ENCODE measurements around the gene SBK1.
"Not testable (repeated sequence)": the region's sequence is repeated elsewhere in the genome, so short reads cannot be mapped to it uniquely, and the experiment has no call there.

Gene SBK1

DNA sequence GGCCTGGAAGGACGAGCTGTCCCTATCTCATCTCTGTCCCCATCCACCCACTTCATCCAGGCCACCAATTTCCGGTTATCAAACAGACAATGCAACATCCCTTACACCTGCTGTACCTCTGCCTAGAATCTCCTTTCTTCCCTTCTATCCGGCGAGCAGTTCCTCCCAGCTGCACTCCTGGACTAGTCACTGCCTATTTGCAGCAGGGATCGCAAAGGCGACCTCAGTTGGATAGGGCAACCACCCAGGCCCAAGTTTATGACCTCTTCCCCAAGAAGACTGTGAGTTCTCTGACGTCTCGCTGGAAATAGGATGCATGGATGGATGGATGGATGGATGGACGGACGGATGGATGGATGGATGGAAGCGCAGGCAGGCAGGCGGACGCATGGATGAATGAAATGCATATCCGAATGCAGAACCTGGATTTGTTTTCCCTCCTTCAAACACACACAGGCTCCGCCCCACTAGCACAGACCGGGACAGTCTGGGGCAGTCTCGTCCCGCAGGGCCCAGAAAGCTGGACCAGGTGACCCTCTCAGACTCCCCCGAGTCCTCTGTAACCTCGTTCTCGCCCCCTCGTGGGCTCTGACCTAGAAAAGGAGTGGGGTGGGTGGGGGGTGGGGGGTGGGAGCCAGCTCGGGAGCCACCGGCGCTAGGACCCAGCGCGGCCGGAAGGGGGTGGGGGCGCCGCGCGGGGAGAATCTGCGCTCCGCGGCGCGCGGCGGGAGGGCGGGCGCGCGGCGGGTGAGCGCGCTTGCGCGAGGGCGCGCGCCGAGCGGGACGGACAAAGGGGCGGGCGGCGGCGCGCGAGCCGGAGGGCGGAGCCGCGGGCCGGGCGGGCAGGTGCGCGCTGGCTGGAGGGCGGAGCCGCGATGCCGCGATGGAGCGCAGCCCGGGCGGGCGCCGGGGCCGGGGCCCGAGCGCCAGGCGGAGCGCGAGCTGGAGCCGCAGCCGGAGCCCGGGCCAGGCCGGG is at the start of gene SBK1:
SBK1 (plus strand) TSS at position 875 of the 976 bp plus-strand sequence. CDS start 24,867 bp downstream, outside the sequence.
- DNase-seq = peak; percentile 87

GRCh38 chr16:28249483-28249882 is 42.8 kb upstream of the SBK1 start:
- DNase-seq = not testable (repeated sequence)

DNA sequence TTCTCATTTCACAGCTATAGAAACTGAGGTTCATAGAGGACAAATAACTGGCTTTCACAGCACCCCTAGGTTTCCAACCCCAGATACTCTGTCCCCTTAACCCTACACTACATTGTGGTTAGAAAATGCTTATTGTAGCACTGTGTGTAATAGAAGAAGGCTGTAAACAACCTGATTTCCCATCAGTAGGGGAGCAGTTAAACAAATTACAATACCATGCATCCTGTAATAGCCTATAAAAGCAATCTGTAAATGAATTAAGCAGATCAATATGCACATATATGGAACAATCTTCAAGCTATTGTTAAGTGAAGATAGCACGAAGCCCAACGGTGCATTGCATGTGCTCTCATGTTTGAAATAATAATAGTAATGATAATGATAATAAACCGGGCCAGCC is 41.3 kb upstream of the SBK1 start:
- DNase-seq = no peak

DNA sequence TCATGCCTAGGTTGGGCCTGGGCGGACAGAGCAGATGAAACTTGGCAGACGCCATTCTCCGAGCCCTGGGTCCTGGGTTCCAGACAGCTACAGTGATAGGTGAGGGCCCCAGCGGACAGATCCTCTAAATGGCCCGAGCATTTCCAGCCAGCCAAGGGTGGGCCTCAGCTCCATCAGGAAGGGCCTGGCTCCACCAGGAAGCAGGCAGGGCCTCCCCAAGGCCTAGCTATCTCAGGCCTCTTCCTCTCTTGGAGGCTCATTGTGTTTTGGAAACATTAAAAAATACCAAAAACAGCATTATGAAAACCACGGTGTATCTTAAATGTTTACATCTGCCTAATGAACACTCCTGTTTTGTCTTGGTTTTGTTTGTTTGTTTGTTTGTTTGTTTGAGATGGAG is 38.2 kb upstream of the SBK1 start:
- DNase-seq = no peak

GRCh38 chr16:28255838-28256237 is 36.5 kb upstream of the SBK1 start:
- no peak for DNase-seq

DNA sequence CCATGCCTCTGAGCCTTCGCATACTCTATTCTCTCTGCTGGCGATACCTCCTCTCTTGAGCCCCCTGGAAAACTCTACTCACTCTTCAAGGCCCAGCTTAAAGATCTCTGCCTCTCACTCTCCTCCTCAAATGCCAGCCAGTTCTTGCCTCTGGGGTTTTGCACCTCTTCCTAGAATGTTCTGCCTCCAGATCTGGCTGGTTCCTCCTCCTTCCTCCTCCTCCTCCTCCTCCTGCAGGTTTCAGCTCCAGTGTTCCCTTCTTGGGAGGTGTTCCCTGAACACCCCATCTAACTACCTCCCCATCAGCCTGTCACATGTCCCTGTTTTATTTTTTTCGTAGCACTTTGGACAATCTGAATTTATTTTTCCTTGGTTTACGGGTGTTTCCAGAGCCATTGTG is 35.1 kb upstream of the SBK1 start:
- no peak for DNase-seq

GRCh38 chr16:28258567-28258966 is 33.8 kb upstream of the SBK1 start:
- DNase-seq = no peak

- DNase-seq = no peak
Observed at GRCh38 chr16:28259091-28259780, 33.1 kb upstream of the SBK1 start.

GRCh38 chr16:28259781-28260150 is 32.6 kb upstream of the SBK1 start:
- no peak for DNase-seq

- DNase-seq = no peak
Observed at GRCh38 chr16:28260193-28260592, 32.1 kb upstream of the SBK1 start.

DNA sequence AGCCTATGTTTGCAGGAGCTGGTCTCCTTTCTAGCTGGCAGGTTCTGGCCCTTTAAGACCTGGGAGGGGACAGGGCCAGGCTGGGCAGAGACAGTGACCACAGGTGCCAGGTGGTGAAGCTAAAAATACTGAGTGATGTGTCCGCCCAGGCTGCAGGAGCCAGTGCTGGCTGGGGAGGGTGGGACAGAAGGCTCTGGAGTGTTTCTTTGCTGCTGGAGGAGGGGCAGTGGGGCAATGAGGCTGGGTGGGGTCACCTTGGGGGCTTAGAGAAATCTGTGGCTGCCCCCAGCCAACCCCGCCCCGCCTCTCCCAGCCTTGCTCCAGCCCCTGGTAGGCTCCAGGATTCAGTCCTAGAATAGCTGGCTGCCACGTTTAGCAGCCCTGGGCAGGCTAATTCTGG is 30.4 kb upstream of the SBK1 start:
- DNase-seq = no peak

- DNase-seq = no peak
Observed at GRCh38 chr16:28263305-28263704, 29.0 kb upstream of the SBK1 start.

GRCh38 chr16:28264656-28265055 is 27.7 kb upstream of the SBK1 start:
- DNase-seq = no peak

DNA sequence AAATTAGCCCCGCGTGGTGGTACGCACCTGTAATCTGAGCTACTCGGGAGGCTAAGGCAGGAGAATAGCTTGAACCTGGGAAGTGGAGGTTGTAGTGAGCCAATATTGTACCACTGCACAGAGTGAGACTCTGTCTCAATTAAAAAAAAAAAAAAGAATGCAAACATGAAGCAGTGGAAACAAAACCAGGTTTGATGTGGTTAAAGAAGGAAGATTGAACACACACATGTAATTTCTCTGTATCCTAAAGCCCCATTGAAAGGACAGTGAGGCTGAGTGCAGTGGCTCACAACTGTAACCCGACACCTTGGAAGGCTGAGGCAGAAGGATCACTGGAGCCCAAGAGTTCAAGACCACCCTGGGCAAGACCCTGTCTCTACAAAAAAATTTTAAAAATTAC is 26.5 kb upstream of the SBK1 start:
- no peak for DNase-seq

DNA sequence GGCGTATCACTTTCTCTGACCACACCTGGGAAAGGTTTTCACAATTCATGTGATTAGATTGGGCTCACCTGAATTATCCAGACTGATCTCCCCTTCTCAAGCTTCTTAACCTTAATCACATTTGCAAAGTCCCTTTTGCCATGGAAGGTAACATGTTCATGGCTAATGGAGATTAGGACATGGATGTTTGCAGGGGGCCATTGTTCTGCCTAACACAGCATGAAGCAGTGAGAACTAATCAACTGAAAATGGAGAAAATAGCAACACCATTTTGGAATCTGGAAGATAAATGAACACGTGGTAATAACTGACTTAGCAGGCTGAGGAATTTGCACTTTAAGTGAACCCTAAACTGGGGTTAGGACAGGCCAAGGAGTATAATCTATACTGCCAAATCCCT is 25.0 kb upstream of the SBK1 start:
- DNase-seq = no peak

- no peak for DNase-seq
Observed at GRCh38 chr16:28273511-28273910, 18.8 kb upstream of the SBK1 start.

DNA sequence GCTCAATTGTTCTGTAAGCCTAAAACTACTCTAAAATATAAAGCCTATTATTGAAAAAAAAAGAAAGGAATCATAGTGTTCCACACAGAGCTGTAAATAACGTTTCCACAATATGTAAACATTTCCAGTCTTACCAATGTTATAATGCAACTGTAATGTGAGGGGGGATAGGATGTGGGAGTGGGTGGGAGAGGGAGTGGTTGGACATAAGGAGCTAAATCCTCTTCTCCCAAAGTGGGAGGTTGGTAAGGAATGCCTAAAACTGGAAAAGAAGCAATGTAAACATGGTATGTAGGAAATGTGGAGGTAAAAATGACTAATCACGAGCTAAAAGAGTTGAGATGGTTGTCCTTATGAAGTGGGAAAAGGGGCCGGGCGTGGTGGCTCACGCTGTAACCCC is 17.6 kb upstream of the SBK1 start:
- DNase-seq = no peak

GRCh38 chr16:28276301-28276700 is 16.0 kb upstream of the SBK1 start:
- no peak for DNase-seq

- peak; percentile 88 for DNase-seq
Observed at GRCh38 chr16:28277537-28278388, 14.6 kb upstream of the SBK1 start.

- DNase-seq = no peak
Observed at GRCh38 chr16:28279006-28279405, 13.3 kb upstream of the SBK1 start.

GRCh38 chr16:28280881-28281836 is 11.2 kb upstream of the SBK1 start:
- DNase-seq = no peak

GRCh38 chr16:28282045-28282444 is 10.3 kb upstream of the SBK1 start:
- no peak for DNase-seq

Measured in stimulated activated CD4-positive, alpha-beta T cell treated with anti-CD3 and anti-CD28 coated beads, Interleukin-15, amount 100 ng/mL, for 24 hours (primary cell).